WTC11 (cell line): ENCODE data around the gene SLC9A9. TPM values are rescaled to one million over a fixed set of nuclear protein-coding genes. Genes with fewer than 3 reads are reported as not detected.

Experiments
- ATAC-seq: fragments of 200-7000 bp; cut with Tn5 transposase; 2 replicates; pipeline ENCODE4 v1.10.0; 2021; ENCODE audit warnings: mild to moderate bottlenecking, moderate library complexity
- CTCF ChIA-PET: fragments of 300-600 bp; sonication (Branson Sonifier 250); formaldehyde crosslinking; loops from one replicate; lab custom pipeline; 2021; ENCODE audit warnings: antibody characterized with exemption; lab: Charles Lee
- POLR2A ChIA-PET: fragments of 350-600 bp; sonication (Branson Sonifier 250); formaldehyde crosslinking; loops from one replicate; lab custom pipeline; 2021; ENCODE audit warnings: antibody characterized with exemption; lab: Charles Lee
- DNase-seq: peaks from one replicate; pipeline ENCODE4 v3.0.0; 2021; ENCODE audit warnings: low spot score
- H3K27ac Mint-ChIP-seq: 2 replicates; pipeline ENCODE4 v1.8.0; 2021; ENCODE audit warnings: mixed read lengths
- H3K27me3 Mint-ChIP-seq: 2 replicates; pipeline ENCODE4 v1.8.0; 2021; ENCODE audit warnings: low read depth, mild to moderate bottlenecking, moderate library complexity, mixed read lengths
- H3K36me3 Mint-ChIP-seq: 2 replicates; pipeline ENCODE4 v1.8.0; 2021; ENCODE audit warnings: mixed read lengths
- H3K4me1 Mint-ChIP-seq: 2 replicates; pipeline ENCODE4 v1.8.0; 2022; ENCODE audit warnings: mixed read lengths
- H3K4me3 Mint-ChIP-seq: 2 replicates; pipeline ENCODE4 v1.8.0; 2021; ENCODE audit warnings: mild to moderate bottlenecking, moderate library complexity, mixed read lengths
- H3K9me3 Mint-ChIP-seq: 2 replicates; pipeline ENCODE4 v1.8.0; 2021; ENCODE audit warnings: mixed read lengths
- ARID4B ChIP-seq: sonication (generic); formaldehyde crosslinking; IDR thresholded peaks from 2 replicates; pipeline ENCODE4 v1.8.0; 2023; ENCODE audit warnings: missing genetic modification reagents, mild to moderate bottlenecking, borderline replicate concordance
- ATF2 ChIP-seq: sonication (generic); formaldehyde crosslinking; IDR thresholded peaks from 2 replicates; pipeline ENCODE4 v1.8.1; 2022; ENCODE audit warnings: low read depth, missing genetic modification reagents, borderline replicate concordance
- CREB1 ChIP-seq: sonication (generic); formaldehyde crosslinking; IDR thresholded peaks from 2 replicates; pipeline ENCODE4 v1.8.0; 2023; ENCODE audit warnings: mild to moderate bottlenecking, missing genetic modification reagents
- ETV6 ChIP-seq: sonication (generic); formaldehyde crosslinking; IDR thresholded peaks from 2 replicates; pipeline ENCODE4 v1.8.1; 2022; ENCODE audit warnings: mild to moderate bottlenecking, missing genetic modification reagents
- FOXP1 ChIP-seq: sonication (generic); formaldehyde crosslinking; IDR thresholded peaks from 2 replicates; pipeline ENCODE4 v1.8.0; 2022; ENCODE audit warnings: missing genetic modification reagents, mild to moderate bottlenecking, moderate library complexity, borderline replicate concordance
- GTF2I ChIP-seq: fragments of 250-450 bp; sonication (Bioruptor Pico); conservative IDR thresholded peaks from 2 replicates; pipeline ENCODE4 v1.4.0; 2021; ENCODE audit warnings: mild to moderate bottlenecking
- HMGXB4 ChIP-seq: sonication (generic); formaldehyde crosslinking; IDR thresholded peaks from 2 replicates; pipeline ENCODE4 v1.8.1; 2023; ENCODE audit warnings: mild to moderate bottlenecking, moderate library complexity, missing genetic modification reagents
- IRF2 ChIP-seq: sonication (generic); formaldehyde crosslinking; IDR thresholded peaks from 2 replicates; pipeline ENCODE4 v1.8.0; 2022; ENCODE audit warnings: low read depth, missing genetic modification reagents, borderline replicate concordance
- KAT7 ChIP-seq: sonication (generic); formaldehyde crosslinking; IDR thresholded peaks from 2 replicates; pipeline ENCODE4 v1.8.1; 2023; ENCODE audit warnings: missing genetic modification reagents, mild to moderate bottlenecking, borderline replicate concordance
- MAX ChIP-seq: sonication (generic); formaldehyde crosslinking; IDR thresholded peaks from 2 replicates; pipeline ENCODE4 v1.8.0; 2022; ENCODE audit warnings: mild to moderate bottlenecking, missing genetic modification reagents
- NFATC4 ChIP-seq: fragments of 250-450 bp; sonication (Bioruptor Pico); IDR thresholded peaks from 2 replicates; pipeline ENCODE4 v1.9.0; 2021; ENCODE audit warnings: mild to moderate bottlenecking
- SMAD4 ChIP-seq: sonication (generic); formaldehyde crosslinking; IDR thresholded peaks from 2 replicates; pipeline ENCODE4 v1.8.0; 2022; ENCODE audit warnings: mild to moderate bottlenecking, missing genetic modification reagents
- SOX15 ChIP-seq: fragments of 250-450 bp; sonication (Bioruptor Pico); IDR thresholded peaks from 2 replicates; pipeline ENCODE4 v1.9.0; 2021; ENCODE audit warnings: mild to moderate bottlenecking
- USF2 ChIP-seq: sonication (generic); formaldehyde crosslinking; IDR thresholded peaks from 2 replicates; pipeline ENCODE4 v1.8.1; 2023; ENCODE audit warnings: mild to moderate bottlenecking, missing genetic modification reagents, moderate library complexity
- ZBTB21 ChIP-seq: sonication (generic); formaldehyde crosslinking; IDR thresholded peaks from 2 replicates; pipeline ENCODE4 v1.8.1; 2023; ENCODE audit warnings: mild to moderate bottlenecking, missing genetic modification reagents, borderline replicate concordance
- ZNF138 ChIP-seq: sonication (generic); formaldehyde crosslinking; conservative IDR thresholded peaks from 2 replicates; pipeline ENCODE4 v1.8.1; 2022; ENCODE audit warnings: mild to moderate bottlenecking, moderate library complexity, missing genetic modification reagents
- ZNF219 ChIP-seq: sonication (generic); formaldehyde crosslinking; IDR thresholded peaks from 2 replicates; pipeline ENCODE4 v1.8.0; 2023; ENCODE audit warnings: missing genetic modification reagents, mild to moderate bottlenecking, borderline replicate concordance
- ZNF263 ChIP-seq: sonication (generic); formaldehyde crosslinking; IDR thresholded peaks from 2 replicates; pipeline ENCODE4 v1.8.1; 2022; ENCODE audit warnings: low read depth, mild to moderate bottlenecking, moderate library complexity, missing genetic modification reagents
- ZNF317 ChIP-seq: sonication (generic); formaldehyde crosslinking; IDR thresholded peaks from 2 replicates; pipeline ENCODE4 v1.8.1; 2023; ENCODE audit warnings: low read depth, mild to moderate bottlenecking, moderate library complexity, missing genetic modification reagents, borderline replicate concordance
- ZNF512 ChIP-seq: sonication (generic); formaldehyde crosslinking; IDR thresholded peaks from 2 replicates; pipeline ENCODE4 v1.8.1; 2022; ENCODE audit warnings: missing genetic modification reagents, borderline replicate concordance
- ZNF671 ChIP-seq: fragments of 250-450 bp; sonication (Bioruptor Pico); IDR thresholded peaks from 2 replicates; pipeline ENCODE4 v1.8.0; 2021; ENCODE audit warnings: mild to moderate bottlenecking
- total RNA-seq: library from RNA; stranded (reverse); gene quantifications from 3 replicates; pipeline ENCODE4 v1.2.3, GENCODE V29; 2021

Gene SLC9A9
- total RNA-seq, 1 experiment from 2014 or later, result 1.2 TPM

- Mint-ChIP-seq H3K9me3 (peaks cover 4% of the 10 kb centered on the region; the same call in 1 of the 2 replicates), H3K4me1 (no peaks in the 10 kb centered on the region), H3K4me3 (no peak overlapping the region), H3K27me3 (no peaks in the 10 kb centered on the region), H3K36me3 (no peaks in the 10 kb centered on the region), H3K27ac (no peak overlapping the region)
- POLR2A ChIA-PET, result no interaction called here
- ATAC-seq, result no peak
- CTCF ChIA-PET, result interaction anchor here (0.6 kb wide), 1 partner anchor 611 kb away, joined by 4 read pairs; no protein-coding TSS in a partner anchor
- DNase-seq, result no peak
- no peak for TF ChIP-seq GTF2I
- no peak for TF ChIP-seq IRF2 (CRISPR knock-in tag)
- TF ChIP-seq SOX15 (CRISPR knock-in tag), result no peak
These were observed 486.7 kb downstream of the SLC9A9 start for GRCh38 chr3:143361589-143361988.

GRCh38 chr3:143360244-143360643 lies 488.0 kb downstream of the SLC9A9 start:
- H3K4me1 Mint-ChIP-seq, result no peaks in the 10 kb centered on the region
- H3K36me3 Mint-ChIP-seq, result no peaks in the 10 kb centered on the region
- peaks cover 4% of the 10 kb centered on the region; the same call in 1 of the 2 replicates for H3K9me3 Mint-ChIP-seq
- ATAC-seq (no peak), DNase-seq (no peak)
- ChIA-PET POLR2A (no interaction called here), CTCF (interaction anchor here (0.5 kb wide), 1 partner anchor 119 kb away, joined by 3 read pairs; no protein-coding TSS in a partner anchor)
- H3K4me3 Mint-ChIP-seq, result no peak overlapping the region
- TF ChIP-seq ZBTB21 (CRISPR knock-in tag) (no peak), ARID4B (CRISPR knock-in tag) (no peak), ZNF138 (CRISPR knock-in tag) (no peak), ZNF219 (CRISPR knock-in tag) (no peak), CREB1 (CRISPR knock-in tag) (no peak), GTF2I (no peak), ZNF671 (CRISPR knock-in tag) (no peak), IRF2 (CRISPR knock-in tag) (no peak), HMGXB4 (no peak), ZNF317 (CRISPR knock-in tag) (no peak)
- no peak overlapping the region for H3K27ac Mint-ChIP-seq
- H3K27me3 Mint-ChIP-seq, result no peaks in the 10 kb centered on the region

GRCh38 chr3:143358793-143359491 lies 489.3 kb downstream of the SLC9A9 start:
- no peak overlapping the region for H3K4me3 Mint-ChIP-seq
- no peak for ATAC-seq
- POLR2A ChIA-PET, result no interaction called here
- no peaks in the 10 kb centered on the region for H3K36me3 Mint-ChIP-seq
- peaks cover 4% of the 10 kb centered on the region; the same call in 1 of the 2 replicates for H3K9me3 Mint-ChIP-seq
- CTCF ChIA-PET, result no interaction called here
- no peaks in the 10 kb centered on the region for H3K4me1 Mint-ChIP-seq
- no peak overlapping the region for H3K27ac Mint-ChIP-seq
- DNase-seq, result no peak
- no peaks in the 10 kb centered on the region for H3K27me3 Mint-ChIP-seq
- no peak for TF ChIP-seq ZNF512 (CRISPR knock-in tag)
- TF ChIP-seq USF2, result no peak
- TF ChIP-seq SOX15 (CRISPR knock-in tag), result no peak
- no peak for TF ChIP-seq ETV6
- TF ChIP-seq ZNF671 (CRISPR knock-in tag), result no peak
- TF ChIP-seq FOXP1 (CRISPR knock-in tag), result no peak
- no peak for TF ChIP-seq ZNF263 (CRISPR knock-in tag)
- TF ChIP-seq MAX (CRISPR knock-in tag), result no peak
- no peak for TF ChIP-seq NFATC4 (CRISPR knock-in tag)
- no peak for TF ChIP-seq ATF2
- no peak for TF ChIP-seq KAT7 (CRISPR knock-in tag)
- TF ChIP-seq SMAD4 (CRISPR knock-in tag), result no peak
